Caco-2 (cell line): ENCODE data around the gene GRP. TPM values are rescaled to one million over a fixed set of nuclear protein-coding genes. Genes with fewer than 3 reads are reported as not detected.
"Not testable (repeated sequence)": the region's sequence is repeated elsewhere in the genome, so short reads cannot be mapped to it uniquely, and the experiment has no call there.

Experiments used
- BruUV-seq: library from RNA; stranded (reverse); fragments of 400-500 nt; replicated peaks from 2 replicates; lab custom pipeline; 2021; lab: Mats Ljungman, UMichigan
- CTCF ChIA-PET: fragments of 300-600 bp; sonication (Branson Sonifier 250); formaldehyde crosslinking; loops from one replicate; lab custom pipeline; 2022; ENCODE audit warnings: antibody characterized with exemption; lab: Charles Lee
- POLR2A ChIA-PET: fragments of 300-600 bp; sonication (Branson Sonifier 250); formaldehyde crosslinking; loops from one replicate; lab custom pipeline; 2022; ENCODE audit warnings: antibody characterized with exemption; lab: Charles Lee
- DNase-seq, 2 experiments: peaks; one replicate each; pipeline versions ENCODE4 v3.0.0 to v3.0.0-alpha.2; 2020 to 2022
- H3K27me3 ChIP-seq: replicated peaks from 2 replicates; pipeline ENCODE4 v1.6.0; 2011; ENCODE audit warnings: low read length; ENCODE audit not compliant: control insufficient read depth, insufficient read depth
- H3K36me3 ChIP-seq: 2 replicates; pipeline ENCODE4 v1.5.1; 2011; ENCODE audit warnings: low read length; ENCODE audit not compliant: control insufficient read depth, insufficient read depth
- H3K4me1 ChIP-seq: fragments of 250-450 bp; sonication (Bioruptor Pico); 2 replicates; pipeline ENCODE4 v1.5.1; 2020; ENCODE audit warnings: mild to moderate bottlenecking
- H3K4me3 ChIP-seq: 2 replicates; pipeline ENCODE4 v1.5.1; 2011; ENCODE audit warnings: low read depth, mild to moderate bottlenecking, control low read depth, low read length
- H3K9me3 ChIP-seq: fragments of 250-450 bp; sonication (Bioruptor Pico); 2 replicates; pipeline ENCODE4 v1.5.1; 2020; ENCODE audit warnings: mild to moderate bottlenecking, moderate library complexity
- H3K27ac Mint-ChIP-seq: one replicate; pipeline ENCODE4 v1.8.0; 2022; ENCODE audit warnings: mixed read lengths; ENCODE audit not compliant: unreplicated experiment
- H3K27me3 Mint-ChIP-seq: one replicate; pipeline ENCODE4 v1.8.0; 2022; ENCODE audit warnings: mixed read lengths; ENCODE audit not compliant: insufficient read depth, unreplicated experiment
- H3K36me3 Mint-ChIP-seq: one replicate; pipeline ENCODE4 v1.8.0; 2022; ENCODE audit warnings: mild to moderate bottlenecking, mixed read lengths; ENCODE audit not compliant: insufficient read depth, unreplicated experiment
- H3K4me1 Mint-ChIP-seq: one replicate; pipeline ENCODE4 v1.8.0; 2022; ENCODE audit warnings: low read depth, mixed read lengths; ENCODE audit not compliant: unreplicated experiment
- H3K4me3 Mint-ChIP-seq: one replicate; pipeline ENCODE4 v1.8.0; 2022; ENCODE audit warnings: mild to moderate bottlenecking, moderate library complexity, mixed read lengths; ENCODE audit not compliant: unreplicated experiment
- H3K9me3 Mint-ChIP-seq: one replicate; pipeline ENCODE4 v1.8.0; 2022; ENCODE audit warnings: mixed read lengths; ENCODE audit not compliant: unreplicated experiment
- CTCF ChIP-seq, 2 experiments: fragments of 200-600 bp in 1 of 2; IDR thresholded peaks; 1 replicate in 1 of 2; 2 replicates in 1 of 2; pipeline versions ENCODE4 v1.5.1 to v1.8.0; 2011 to 2022; ENCODE audit warnings: antibody characterized with exemption in 1 of 2, control low read depth in 1 of 2, inconsistent platforms in 1 of 2, low read depth in 1 of 2, low read length in 1 of 2, mild to moderate bottlenecking in 1 of 2, moderate library complexity in 1 of 2; ENCODE audit not compliant: insufficient read depth in 1 of 2, severe bottlenecking in 1 of 2, unreplicated experiment in 1 of 2
- intact Hi-C: fragments of 100-400 bp; cut with micrococcal nuclease; formaldehyde crosslinking; loops from one replicate; pipeline ENCODE4 v1.10.0; 2022; ENCODE audit not compliant: unreplicated experiment
- total RNA-seq: library from RNA; stranded (reverse); gene quantifications from 2 replicates; pipeline ENCODE4 v1.2.3, GENCODE V29; 2022

The GRP gene
- total RNA-seq, 1 experiment from 2014 or later, result not detected

- no peaks in the 10 kb centered on the region for H3K36me3 ChIP-seq
- Mint-ChIP-seq H3K27me3 (peaks cover 12% of the 10 kb centered on the region), H3K27ac (no peak overlapping the region), H3K36me3 (no peaks in the 10 kb centered on the region), H3K4me3 (no peak overlapping the region), H3K9me3 (no peaks in the 10 kb centered on the region), H3K4me1 (peaks cover 5% of the 10 kb centered on the region)
- H3K4me3 ChIP-seq, result no peak overlapping the region
- ChIA-PET POLR2A (no interaction called here), CTCF (no interaction called here)
- DNase-seq, result no peak
- no peaks in the 10 kb centered on the region for H3K9me3 ChIP-seq
- TF ChIP-seq CTCF (IDR thresholded peaks at IDR 0.05; ENCODE audit: insufficient read depth in 1 of 2, low read depth in 1 of 2, low read length in 1 of 2, severe bottlenecking in 1 of 2, unreplicated experiment in 1 of 2), result no peak
- no TSS peak for BruUV-seq
- H3K4me1 ChIP-seq, result no peaks in the 10 kb centered on the region
- H3K27me3 ChIP-seq, result no peaks in the 10 kb centered on the region
- intact Hi-C loops, result loop anchor here (5.0 kb wide), 1 partner anchor 156 kb away; no protein-coding TSS in a partner anchor
Measured at GRCh38 chr18:59246796-59247195, 26.8 kb downstream of the GRP start.

- peak overlapping the region; percentile 60 for H3K27ac Mint-ChIP-seq
- H3K9me3 Mint-ChIP-seq, result no peaks in the 10 kb centered on the region
- no peaks in the 10 kb centered on the region for H3K9me3 ChIP-seq
- ChIA-PET POLR2A (no interaction called here), CTCF (interaction anchor here (1.2 to 1.7 kb wide), 2 partner anchors 9 to 20 kb away, joined by 3 to 6 read pairs; no protein-coding TSS in a partner anchor)
- no peaks in the 10 kb centered on the region for H3K4me1 ChIP-seq
- intact Hi-C loops, result loop anchor here (1.0 to 5.0 kb wide), 2 partner anchors 59 to 153 kb away; no protein-coding TSS in a partner anchor
- no peak overlapping the region for H3K4me3 Mint-ChIP-seq
- H3K27me3 Mint-ChIP-seq, result peaks cover 14% of the 10 kb centered on the region
- DNase-seq, result peak in 1 of 2 experiments; percentile 45
- no TSS peak for BruUV-seq
- no peaks in the 10 kb centered on the region for H3K36me3 ChIP-seq
- no peak overlapping the region for H3K4me3 ChIP-seq
- H3K36me3 Mint-ChIP-seq, result no peaks in the 10 kb centered on the region
- no peaks in the 10 kb centered on the region for H3K27me3 ChIP-seq
- TF ChIP-seq CTCF (IDR thresholded peaks at IDR 0.05; ENCODE audit: insufficient read depth in 1 of 2, low read depth in 1 of 2, low read length in 1 of 2, severe bottlenecking in 1 of 2, unreplicated experiment in 1 of 2), result peak; percentile 45 to 61
- H3K4me1 Mint-ChIP-seq, result peaks cover 5% of the 10 kb centered on the region
Measured at GRCh38 chr18:59249199-59249774, 29.3 kb downstream of the GRP start.

GRCh38 chr18:59255491-59255890, 35.5 kb downstream of the GRP start:
- intact Hi-C loops, H3K4me3 ChIP-seq, DNase-seq, H3K9me3 Mint-ChIP-seq, H3K4me3 Mint-ChIP-seq, H3K4me1 ChIP-seq, POLR2A ChIA-PET, CTCF ChIA-PET, BruUV-seq, H3K27me3 ChIP-seq, H3K9me3 ChIP-seq, H3K27me3 Mint-ChIP-seq, H3K36me3 Mint-ChIP-seq, H3K4me1 Mint-ChIP-seq, H3K27ac Mint-ChIP-seq, H3K36me3 ChIP-seq: not testable (repeated sequence)

- H3K4me3 ChIP-seq, H3K36me3 Mint-ChIP-seq, H3K4me1 ChIP-seq, H3K36me3 ChIP-seq, H3K27ac Mint-ChIP-seq, DNase-seq, H3K4me3 Mint-ChIP-seq, BruUV-seq, CTCF ChIA-PET, H3K27me3 Mint-ChIP-seq, POLR2A ChIA-PET, H3K27me3 ChIP-seq, H3K4me1 Mint-ChIP-seq, H3K9me3 Mint-ChIP-seq, H3K9me3 ChIP-seq: not testable (repeated sequence)
- intact Hi-C loops, result loop anchor here (10.0 kb wide), 1 partner anchor 177 kb away; no protein-coding TSS in a partner anchor
Measured at GRCh38 chr18:59261842-59262241, 41.9 kb downstream of the GRP start.

- CTCF ChIA-PET, POLR2A ChIA-PET: not testable (repeated sequence)
Measured at GRCh38 chr18:59262243-59262642, 42.3 kb downstream of the GRP start.

More at GRCh38 chr18:59262243-59262642, 42.3 kb downstream of the GRP start:
- not testable (repeated sequence) for H3K36me3 Mint-ChIP-seq, H3K36me3 ChIP-seq, H3K4me3 Mint-ChIP-seq, H3K27me3 Mint-ChIP-seq, H3K27ac Mint-ChIP-seq, H3K4me1 Mint-ChIP-seq, DNase-seq, H3K9me3 Mint-ChIP-seq, H3K4me1 ChIP-seq, H3K27me3 ChIP-seq, H3K9me3 ChIP-seq, BruUV-seq, H3K4me3 ChIP-seq
- intact Hi-C loops, result loop anchor here (10.0 kb wide), 1 partner anchor 177 kb away; no protein-coding TSS in a partner anchor
